Tibial artery (tissue), 4 donors: Measurements from ENCODE around the gene RAPGEF1.
"Not testable (repeated sequence)": the region's sequence is repeated elsewhere in the genome, so short reads cannot be mapped to it uniquely, and the experiment has no call there.

Experiments used
- DNase-seq, 2 donors: peaks; one replicate each; pipeline ENCODE4 v3.0.0-alpha.2; 2019
- H3K27ac ChIP-seq, 2 donors: fragments of 200-600 bp; sonication (generic) in 1 of 2; 1 replicate in 1 of 2; 2 replicates in 1 of 2; pipeline ENCODE4 v1.5.1; 2018 to 2019; ENCODE audit warnings: mild to moderate bottlenecking in 1 of 2
- H3K27me3 ChIP-seq, 2 donors: fragments of 200-600 bp; sonication (generic) in 1 of 2; one replicate each; pipeline versions ENCODE4 v1.5.1 to v1.6.0; 2016 to 2019
- H3K36me3 ChIP-seq, 3 donors: fragments of 200-600 bp; sonication (generic) in 2 of 3; one replicate each; pipeline ENCODE4 v1.5.1; 2016 to 2019; ENCODE audit warnings: mild to moderate bottlenecking in 2 of 3
- H3K4me1 ChIP-seq, 4 donors: fragments of 200-600 bp; sonication (generic) in 2 of 4; 1 replicate in 3 of 4; 2 replicates in 1 of 4; pipeline ENCODE4 v1.5.1; 2016 to 2019
- H3K4me3 ChIP-seq, 2 donors: fragments of 200-600 bp; sonication (generic) in 1 of 2; 1 replicate in 1 of 2; 2 replicates in 1 of 2; pipeline ENCODE4 v1.5.1; 2018 to 2019; ENCODE audit warnings: mild to moderate bottlenecking in 2 of 2
- H3K9me3 ChIP-seq, 3 donors: fragments of 200-600 bp; sonication (generic) in 1 of 3; one replicate each; pipeline ENCODE4 v1.5.1; 2016 to 2019
- CTCF ChIP-seq, 2 experiments: fragments of 200-600 bp in 1 of 2; fragments of 450-650 bp in 1 of 2; IDR thresholded peaks; one replicate each; pipeline ENCODE4 v1.5.1; 2017 to 2019; ENCODE audit warnings: antibody characterized with exemption in 2 of 2, mild to moderate bottlenecking in 1 of 2, moderate library complexity in 1 of 2
- intact Hi-C: fragments of 100-400 bp; cut with DNase I; formaldehyde crosslinking; loops from one replicate; pipeline ENCODE4 v1.15.0; 2023; ENCODE audit warnings: low total_unique reads

Gene RAPGEF1

GRCh38 chr9:131685753-131686706 is 53.8 kb downstream of the RAPGEF1 start:
- no peak for TF ChIP-seq CTCF (IDR thresholded peaks at IDR 0.05)
- no peak overlapping the region for H3K27ac ChIP-seq

DNA sequence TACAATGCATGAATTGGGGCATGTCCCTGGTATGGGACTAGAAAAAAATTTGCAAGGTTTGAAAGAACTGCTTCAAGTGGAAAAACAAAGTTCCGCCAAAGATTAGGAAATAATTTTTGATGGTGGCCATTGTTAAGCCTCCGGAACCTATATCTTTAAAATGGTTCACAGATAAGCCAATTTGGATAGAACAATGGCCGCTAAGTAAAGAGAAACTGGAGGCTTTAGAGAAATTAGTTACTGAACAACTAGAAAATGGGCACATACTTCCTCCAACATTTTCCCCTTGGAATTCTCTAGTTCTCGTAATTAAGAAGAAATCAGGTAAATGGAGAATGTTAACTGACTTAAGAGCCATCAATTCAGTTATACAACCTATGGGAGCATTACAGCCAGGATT is 56.8 kb downstream of the RAPGEF1 start:
- H3K27me3 ChIP-seq, H3K36me3 ChIP-seq, H3K4me3 ChIP-seq, H3K27ac ChIP-seq, intact Hi-C loops, DNase-seq, H3K9me3 ChIP-seq: not testable (repeated sequence)
- H3K4me1 ChIP-seq: peaks cover 7 to 55% (median 43%) of the 10 kb centered on the region in 4 donors

More at GRCh38 chr9:131685753-131686706, 53.8 kb downstream of the RAPGEF1 start:
- H3K9me3 ChIP-seq: no peaks in the 10 kb centered on the region
- H3K27me3 ChIP-seq: no peaks in the 10 kb centered on the region
- no peak overlapping the region for H3K4me3 ChIP-seq
- DNase-seq: no peak
- no peaks in the 10 kb centered on the region for H3K36me3 ChIP-seq
- peaks cover 0 to 25% (median 17%) of the 10 kb centered on the region in 4 donors for H3K4me1 ChIP-seq
- intact Hi-C loops: no loop called here

GRCh38 chr9:131682261-131682660 is 57.6 kb downstream of the RAPGEF1 start:
- Histone ChIP-seq H3K36me3 (no peaks in the 10 kb centered on the region), H3K4me1 (peaks cover 7 to 62% (median 50%) of the 10 kb centered on the region in 4 donors), H3K27me3 (no peaks in the 10 kb centered on the region), H3K27ac (peak overlapping the region; percentile 88 to 89), H3K4me3 (peak overlapping the region; percentile 9 to 33), H3K9me3 (no peaks in the 10 kb centered on the region)
- no peak for DNase-seq
- no peak for TF ChIP-seq CTCF (IDR thresholded peaks at IDR 0.05)
- intact Hi-C loops: no loop called here

GRCh38 chr9:131681826-131682225 is 58.0 kb downstream of the RAPGEF1 start:
- H3K4me1 ChIP-seq: peaks cover 7 to 67% (median 54%) of the 10 kb centered on the region in 4 donors
- H3K27me3 ChIP-seq, intact Hi-C loops, H3K9me3 ChIP-seq, DNase-seq, H3K36me3 ChIP-seq: not testable (repeated sequence)
- H3K27ac ChIP-seq: peak overlapping the region; percentile 88 to 89
- peak overlapping the region; percentile 9 to 33 for H3K4me3 ChIP-seq

GRCh38 chr9:131681108-131681507 is 58.8 kb downstream of the RAPGEF1 start:
- DNase-seq, H3K4me3 ChIP-seq, H3K9me3 ChIP-seq, H3K36me3 ChIP-seq, H3K27me3 ChIP-seq, intact Hi-C loops: not testable (repeated sequence)
- peaks cover 11 to 68% (median 57%) of the 10 kb centered on the region in 4 donors for H3K4me1 ChIP-seq
- peak overlapping the region; percentile 88 to 89 for H3K27ac ChIP-seq

- intact Hi-C loops: loop anchor here (10.0 kb wide), 1 partner anchor 55 kb away; no protein-coding TSS in a partner anchor
- TF ChIP-seq CTCF (IDR thresholded peaks at IDR 0.05): no peak
- no peaks in the 10 kb centered on the region for H3K36me3 ChIP-seq
- H3K4me1 ChIP-seq: peaks cover 21 to 84% (median 74%) of the 10 kb centered on the region in 4 donors
- H3K9me3 ChIP-seq: no peaks in the 10 kb centered on the region
- no peak overlapping the region for H3K4me3 ChIP-seq
- no peak for DNase-seq
- H3K27ac ChIP-seq: peak overlapping the region; percentile 88 to 89
- no peaks in the 10 kb centered on the region for H3K27me3 ChIP-seq
Measured at GRCh38 chr9:131679261-131680020, 60.4 kb downstream of the RAPGEF1 start.
